Activated gamma-delta T cell treated with Interleukin-2 at 50 U/mL for 16 hours (primary cell): ENCODE results near the gene IGFBP2.
A peak's percentile ranks its signal among the peaks of the same experiment; 100 is the strongest.
"Not testable (repeated sequence)": the region's sequence is repeated elsewhere in the genome, so short reads cannot be mapped to it uniquely, and the experiment has no call there.

Experiments
- DNase-seq: peaks from one replicate; pipeline ENCODE4 v3.0.0-alpha.2; 2020

IGFBP2 gene, protein sequence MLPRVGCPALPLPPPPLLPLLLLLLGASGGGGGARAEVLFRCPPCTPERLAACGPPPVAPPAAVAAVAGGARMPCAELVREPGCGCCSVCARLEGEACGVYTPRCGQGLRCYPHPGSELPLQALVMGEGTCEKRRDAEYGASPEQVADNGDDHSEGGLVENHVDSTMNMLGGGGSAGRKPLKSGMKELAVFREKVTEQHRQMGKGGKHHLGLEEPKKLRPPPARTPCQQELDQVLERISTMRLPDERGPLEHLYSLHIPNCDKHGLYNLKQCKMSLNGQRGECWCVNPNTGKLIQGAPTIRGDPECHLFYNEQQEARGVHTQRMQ

GRCh38 chr2:216632952-216633615, at the start of gene IGFBP2:
IGFBP2 (plus strand) TSS chr2:216633420; CDS start chr2:216633524, 104 bp downstream.
- DNase-seq, result peak; percentile 7

- no peak for DNase-seq
Observed at GRCh38 chr2:216583606-216584005, 49.6 kb upstream of the IGFBP2 start.

- no peak for DNase-seq
Observed at GRCh38 chr2:216584112-216584511, 49.1 kb upstream of the IGFBP2 start.

GRCh38 chr2:216585441-216585840, 47.8 kb upstream of the IGFBP2 start:
- DNase-seq, result no peak

DNA sequence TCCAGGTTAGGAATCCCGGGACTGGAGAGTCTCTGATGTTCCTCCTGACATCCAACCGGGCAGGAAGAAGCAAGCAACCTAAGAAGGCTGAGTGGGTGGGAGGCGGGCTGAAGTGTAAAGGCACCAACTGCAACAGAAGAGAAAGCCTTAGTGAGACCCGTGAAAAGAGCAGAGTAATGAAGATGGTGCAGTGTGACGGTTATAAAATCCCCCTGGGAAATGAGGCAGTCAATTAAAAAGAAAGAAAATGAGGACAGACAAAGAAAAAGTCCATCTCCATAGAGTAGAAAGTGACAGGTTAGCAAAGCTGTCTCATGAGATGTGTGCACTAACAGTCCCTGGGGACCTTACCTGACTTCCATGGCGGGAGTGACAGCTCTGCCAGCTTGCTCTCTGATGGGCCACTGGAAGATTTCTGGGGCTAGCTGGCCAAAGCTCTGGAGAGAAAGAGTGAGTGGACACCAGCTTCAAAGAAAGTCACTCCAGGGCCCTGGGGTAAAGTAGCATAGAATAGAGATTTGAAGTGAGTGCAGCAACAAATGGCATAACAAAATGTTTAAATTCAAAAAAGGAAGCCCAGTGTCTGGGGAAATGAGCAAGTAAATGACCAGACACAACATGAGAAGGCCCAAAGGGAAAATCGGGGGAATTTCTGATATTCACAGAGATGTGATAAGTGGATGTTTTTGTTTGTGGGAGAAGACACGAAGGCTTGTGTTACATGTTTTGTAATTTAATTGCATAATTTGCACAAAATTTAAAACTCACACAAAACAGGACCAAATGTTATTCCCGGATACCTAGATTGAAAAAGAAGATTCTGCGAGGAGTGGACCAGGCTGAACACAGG, 44.1 kb upstream of the IGFBP2 start:
- no peak for DNase-seq

- DNase-seq, result no peak
Observed at GRCh38 chr2:216589791-216590190, 43.4 kb upstream of the IGFBP2 start.

- no peak for DNase-seq
Observed at GRCh38 chr2:216590780-216591179, 42.4 kb upstream of the IGFBP2 start.

DNA sequence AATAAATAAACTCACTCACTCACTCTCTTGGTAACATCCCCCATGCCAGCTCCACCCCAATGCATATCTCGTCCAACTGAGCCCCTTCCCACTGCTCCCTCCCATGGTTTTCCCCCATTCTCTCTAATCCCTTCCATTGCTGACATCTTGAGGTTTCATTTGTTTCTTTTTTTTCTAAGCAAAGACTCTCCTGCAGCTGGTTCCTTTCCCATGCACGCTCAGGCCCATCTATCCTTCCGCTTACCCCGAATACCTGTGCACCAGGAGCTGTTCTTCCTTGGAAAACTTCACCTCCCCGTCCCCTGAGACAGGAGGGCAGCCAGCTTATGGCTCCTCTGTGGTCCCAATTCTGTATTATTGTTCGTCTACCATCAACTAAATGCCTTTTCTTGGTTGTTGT, 41.7 kb upstream of the IGFBP2 start:
- no peak for DNase-seq

DNA sequence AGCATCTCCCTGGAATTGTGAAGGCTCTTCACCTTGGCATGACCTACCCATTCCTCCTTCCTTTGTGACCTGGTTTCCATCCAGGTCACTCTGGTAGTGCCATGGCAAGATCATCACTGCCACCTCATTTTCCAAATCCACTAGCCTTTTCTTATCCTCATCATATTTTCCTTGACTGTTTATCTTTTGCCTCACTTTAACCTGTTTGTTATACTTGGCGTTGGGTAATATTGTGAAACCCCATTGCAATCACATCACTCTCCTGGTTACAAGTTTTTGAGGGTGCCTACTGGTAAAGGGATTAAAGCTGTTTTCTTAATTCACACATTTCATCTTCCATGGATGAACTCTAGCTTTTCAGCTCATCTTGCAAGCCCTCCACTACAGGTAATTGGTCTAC, 39.1 kb upstream of the IGFBP2 start:
- DNase-seq, result no peak

GRCh38 chr2:216596236-216596979, 36.8 kb upstream of the IGFBP2 start:
- DNase-seq, result no peak

- no peak for DNase-seq
Observed at GRCh38 chr2:216596980-216597509, 36.2 kb upstream of the IGFBP2 start.

DNA sequence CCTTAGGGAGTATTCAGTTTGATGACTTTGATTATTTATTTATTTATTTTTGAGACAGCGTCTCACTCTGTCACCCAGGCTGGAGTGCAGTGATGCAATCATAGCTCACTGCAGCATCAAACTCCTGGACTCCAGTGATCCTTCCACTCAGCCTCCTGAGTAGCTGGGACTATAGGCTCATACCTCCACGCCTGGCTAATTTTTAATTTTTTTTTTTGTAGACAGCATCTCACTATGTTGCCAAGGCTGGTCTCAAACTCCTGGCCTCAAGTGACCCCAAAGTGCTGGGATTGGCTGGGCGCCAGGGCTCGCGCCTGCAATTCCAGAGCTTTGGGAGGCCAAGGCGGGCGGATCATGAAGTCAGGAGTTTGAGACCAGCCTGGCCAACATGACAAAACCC, 35.4 kb upstream of the IGFBP2 start:
- DNase-seq, result not testable (repeated sequence)

- no peak for DNase-seq
Observed at GRCh38 chr2:216601632-216602409, 31.4 kb upstream of the IGFBP2 start.

GRCh38 chr2:216603010-216603883, 30.0 kb upstream of the IGFBP2 start:
- no peak for DNase-seq

DNA sequence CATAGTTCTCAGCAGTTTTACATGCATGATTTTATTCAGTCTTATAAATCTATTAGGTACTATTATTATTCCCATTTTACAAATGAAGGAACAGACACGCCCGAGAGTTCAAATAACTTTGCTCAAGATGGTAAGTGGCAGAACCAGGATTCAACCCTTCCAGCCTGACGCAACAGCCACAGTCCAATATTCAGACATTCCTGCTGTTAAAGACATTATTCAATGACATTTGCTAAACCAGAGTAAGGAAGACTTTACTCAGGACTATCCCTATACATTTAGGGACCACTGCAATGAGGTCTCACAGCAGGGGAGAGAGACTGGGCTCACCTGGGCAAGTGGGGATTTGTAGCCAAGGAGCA, 29.4 kb upstream of the IGFBP2 start:
- DNase-seq, result no peak

DNA sequence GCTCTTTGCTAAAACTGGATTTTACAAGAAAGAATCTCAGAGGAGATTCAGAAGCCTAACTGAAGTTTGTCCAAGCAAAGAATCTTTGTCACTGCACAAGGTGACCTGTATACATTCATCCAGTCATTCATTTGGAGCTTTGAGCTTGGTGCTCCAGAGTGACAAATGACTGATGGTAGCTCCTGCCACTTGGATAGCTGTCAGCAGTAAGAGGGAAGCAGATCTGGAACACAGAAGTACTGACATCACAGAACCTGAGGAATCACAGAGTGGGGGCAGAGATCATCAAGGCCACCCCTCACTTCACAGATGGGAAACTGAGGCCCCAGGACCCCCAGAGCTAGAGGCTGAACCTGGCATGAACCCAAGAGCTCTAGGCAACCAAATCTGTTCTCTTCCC, 28.8 kb upstream of the IGFBP2 start:
- DNase-seq, result no peak

DNA sequence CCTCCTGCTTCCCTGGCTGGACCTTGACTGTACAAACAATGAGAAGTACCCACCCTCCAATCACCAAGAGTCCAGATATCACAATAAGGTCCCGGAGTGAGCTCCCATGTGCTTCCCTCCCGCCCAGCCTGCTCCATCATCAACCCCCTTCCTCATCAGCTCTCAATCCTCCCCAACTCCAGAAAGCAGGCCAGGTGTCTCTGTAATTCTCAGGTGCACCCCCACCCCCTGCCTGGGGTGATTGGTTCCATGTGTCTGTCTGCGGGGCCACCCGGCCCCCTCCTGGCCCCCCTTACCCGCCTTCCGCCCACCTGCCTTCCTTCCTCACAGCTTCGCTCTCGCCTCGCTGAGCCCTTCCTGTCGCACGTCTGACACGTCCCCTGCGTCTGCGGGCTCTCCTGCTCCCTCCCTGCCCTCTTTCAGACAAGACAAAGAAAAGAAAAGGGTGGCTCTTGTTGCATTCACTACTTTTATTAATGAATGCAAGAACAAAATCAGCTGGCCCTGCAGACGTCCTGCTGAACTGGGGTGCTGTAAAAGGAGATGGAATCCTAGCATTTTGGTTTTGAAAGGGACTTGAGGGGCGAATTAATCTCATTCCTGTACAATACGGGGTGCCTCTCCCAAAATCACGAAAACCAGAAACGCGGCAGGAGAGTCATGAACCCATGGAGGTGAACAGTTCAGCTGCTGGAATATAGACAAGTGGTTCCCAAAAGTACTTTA, 26.5 kb upstream of the IGFBP2 start:
- peak; percentile 53 for DNase-seq

- no peak for DNase-seq
Observed at GRCh38 chr2:216607277-216607560, 26.0 kb upstream of the IGFBP2 start.

- DNase-seq, result no peak
Observed at GRCh38 chr2:216608525-216608924, 24.7 kb upstream of the IGFBP2 start.

DNA sequence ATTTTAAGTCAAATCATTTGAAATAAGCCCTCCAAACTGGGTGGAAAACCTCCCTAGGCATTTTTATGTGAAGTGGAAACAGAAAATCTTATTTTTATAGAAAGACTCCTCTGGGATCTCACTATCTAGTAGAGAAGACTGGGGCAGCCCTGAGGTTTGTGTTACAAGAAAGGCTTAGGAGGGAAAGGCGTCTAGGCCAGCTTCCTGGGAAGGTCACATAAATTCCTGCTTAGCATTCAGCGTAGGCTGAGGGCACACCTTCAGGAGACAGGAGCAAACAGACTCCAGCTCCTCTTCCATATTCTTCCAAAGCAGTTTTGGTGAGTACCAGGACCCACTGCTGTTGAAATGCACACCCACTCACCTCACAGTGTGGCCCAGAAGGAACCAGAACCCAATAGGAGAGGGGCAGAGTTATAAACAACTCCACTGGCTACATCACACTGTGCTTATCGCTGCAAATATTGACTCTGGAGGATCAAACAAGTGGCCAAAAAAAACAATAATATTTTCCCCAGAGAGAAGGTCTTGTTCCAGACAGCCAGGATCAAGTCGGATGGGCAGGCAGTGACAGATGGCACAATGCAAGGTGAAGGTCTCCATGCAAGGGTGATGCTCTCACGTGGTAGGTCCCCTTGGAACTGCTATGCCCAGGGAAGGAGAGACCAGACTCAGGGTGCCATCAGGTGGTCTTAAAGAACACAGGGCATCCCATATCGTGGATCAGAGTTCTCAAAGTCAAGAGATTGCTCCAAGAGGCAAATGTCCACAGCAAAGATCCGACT, 17.7 kb upstream of the IGFBP2 start:
- DNase-seq, result no peak
